ENCODE measurements around the gene EML4. TPM values are rescaled to one million over a fixed set of nuclear protein-coding genes. Genes with fewer than 3 reads are reported as not detected.

EML4 gene
- total RNA-seq, 1 donor from 2014 or later, result 32.9 TPM

GRCh38 chr2:42219160-42219559 is 50.0 kb downstream of the EML4 start:
- Histone ChIP-seq H3K27ac (ENCODE audit: low read depth, low read length) (no peak overlapping the region), H3K9ac (ENCODE audit: low read depth in 1 of 3, low read length in 3 of 3) (no peak overlapping the region), H3K9me3 (ENCODE audit: control insufficient read depth in 3 of 3, low read length in 3 of 3) (no peaks in the 10 kb centered on the region), H3K4me1 (ENCODE audit: control insufficient read depth in 3 of 3, insufficient read depth in 3 of 3, low read length in 3 of 3) (no peaks in the 10 kb centered on the region), H3K27me3 (ENCODE audit: control insufficient read depth in 3 of 3, insufficient read depth in 3 of 3, low read length in 3 of 3) (no peaks in the 10 kb centered on the region), H3K36me3 (ENCODE audit: control insufficient read depth in 3 of 3, insufficient read depth in 3 of 3, low read length in 3 of 3) (no peaks in the 10 kb centered on the region), H3K4me3 (ENCODE audit: low read length in 3 of 3) (no peak overlapping the region)

GRCh38 chr2:42220566-42220965 is 51.4 kb downstream of the EML4 start:
- Histone ChIP-seq H3K27ac (ENCODE audit: low read depth, low read length) (no peak overlapping the region), H3K9ac (ENCODE audit: low read depth in 1 of 3, low read length in 3 of 3) (no peak overlapping the region), H3K4me1 (ENCODE audit: control insufficient read depth in 3 of 3, insufficient read depth in 3 of 3, low read length in 3 of 3) (no peaks in the 10 kb centered on the region), H3K36me3 (ENCODE audit: control insufficient read depth in 3 of 3, insufficient read depth in 3 of 3, low read length in 3 of 3) (no peaks in the 10 kb centered on the region), H3K9me3 (ENCODE audit: control insufficient read depth in 3 of 3, low read length in 3 of 3) (no peaks in the 10 kb centered on the region), H3K4me3 (ENCODE audit: low read length in 3 of 3) (no peak overlapping the region), H3K27me3 (ENCODE audit: control insufficient read depth in 3 of 3, insufficient read depth in 3 of 3, low read length in 3 of 3) (no peaks in the 10 kb centered on the region)

- H3K36me3 ChIP-seq (ENCODE audit: control insufficient read depth in 3 of 3, insufficient read depth in 3 of 3, low read length in 3 of 3), result no peaks in the 10 kb centered on the region
- no peaks in the 10 kb centered on the region for H3K4me1 ChIP-seq (ENCODE audit: control insufficient read depth in 3 of 3, insufficient read depth in 3 of 3, low read length in 3 of 3)
- H3K4me3 ChIP-seq (ENCODE audit: low read length in 3 of 3), result no peak overlapping the region
- H3K9ac ChIP-seq (ENCODE audit: low read depth in 1 of 3, low read length in 3 of 3), result no peak overlapping the region
- no peak overlapping the region for H3K27ac ChIP-seq (ENCODE audit: low read depth, low read length)
- no peaks in the 10 kb centered on the region for H3K9me3 ChIP-seq (ENCODE audit: control insufficient read depth in 3 of 3, low read length in 3 of 3)
- H3K27me3 ChIP-seq (ENCODE audit: control insufficient read depth in 3 of 3, insufficient read depth in 3 of 3, low read length in 3 of 3), result no peaks in the 10 kb centered on the region
Observed at GRCh38 chr2:42223067-42223854, 54.1 kb downstream of the EML4 start.

GRCh38 chr2:42223855-42224268 is 54.7 kb downstream of the EML4 start:
- no peak overlapping the region for H3K27ac ChIP-seq (ENCODE audit: low read depth, low read length)
- no peak overlapping the region for H3K4me3 ChIP-seq (ENCODE audit: low read length in 3 of 3)
- no peaks in the 10 kb centered on the region for H3K36me3 ChIP-seq (ENCODE audit: control insufficient read depth in 3 of 3, insufficient read depth in 3 of 3, low read length in 3 of 3)
- H3K9ac ChIP-seq (ENCODE audit: low read depth in 1 of 3, low read length in 3 of 3), result no peak overlapping the region
- no peaks in the 10 kb centered on the region for H3K27me3 ChIP-seq (ENCODE audit: control insufficient read depth in 3 of 3, insufficient read depth in 3 of 3, low read length in 3 of 3)
- no peaks in the 10 kb centered on the region for H3K4me1 ChIP-seq (ENCODE audit: control insufficient read depth in 3 of 3, insufficient read depth in 3 of 3, low read length in 3 of 3)
- no peaks in the 10 kb centered on the region for H3K9me3 ChIP-seq (ENCODE audit: control insufficient read depth in 3 of 3, low read length in 3 of 3)

- H3K4me1 ChIP-seq (ENCODE audit: control insufficient read depth in 3 of 3, insufficient read depth in 3 of 3, low read length in 3 of 3), result no peaks in the 10 kb centered on the region
- H3K9me3 ChIP-seq (ENCODE audit: control insufficient read depth in 3 of 3, low read length in 3 of 3), result no peaks in the 10 kb centered on the region
- no peak overlapping the region for H3K27ac ChIP-seq (ENCODE audit: low read depth, low read length)
- H3K9ac ChIP-seq (ENCODE audit: low read depth in 1 of 3, low read length in 3 of 3), result no peak overlapping the region
- H3K4me3 ChIP-seq (ENCODE audit: low read length in 3 of 3), result no peak overlapping the region
- H3K36me3 ChIP-seq (ENCODE audit: control insufficient read depth in 3 of 3, insufficient read depth in 3 of 3, low read length in 3 of 3), result no peaks in the 10 kb centered on the region
- H3K27me3 ChIP-seq (ENCODE audit: control insufficient read depth in 3 of 3, insufficient read depth in 3 of 3, low read length in 3 of 3), result no peaks in the 10 kb centered on the region
Observed at GRCh38 chr2:42224422-42225067, 55.4 kb downstream of the EML4 start.

GRCh38 chr2:42225573-42225972 is 56.4 kb downstream of the EML4 start:
- no peak overlapping the region for H3K27ac ChIP-seq (ENCODE audit: low read depth, low read length)
- H3K9ac ChIP-seq (ENCODE audit: low read depth in 1 of 3, low read length in 3 of 3), result no peak overlapping the region
- no peaks in the 10 kb centered on the region for H3K4me1 ChIP-seq (ENCODE audit: control insufficient read depth in 3 of 3, insufficient read depth in 3 of 3, low read length in 3 of 3)
- no peaks in the 10 kb centered on the region for H3K27me3 ChIP-seq (ENCODE audit: control insufficient read depth in 3 of 3, insufficient read depth in 3 of 3, low read length in 3 of 3)
- H3K36me3 ChIP-seq (ENCODE audit: control insufficient read depth in 3 of 3, insufficient read depth in 3 of 3, low read length in 3 of 3), result no peaks in the 10 kb centered on the region
- H3K9me3 ChIP-seq (ENCODE audit: control insufficient read depth in 3 of 3, low read length in 3 of 3), result no peaks in the 10 kb centered on the region
- H3K4me3 ChIP-seq (ENCODE audit: low read length in 3 of 3), result no peak overlapping the region

GRCh38 chr2:42227491-42227890 is 58.3 kb downstream of the EML4 start:
- H3K36me3 ChIP-seq (ENCODE audit: control insufficient read depth in 3 of 3, insufficient read depth in 3 of 3, low read length in 3 of 3), result no peaks in the 10 kb centered on the region
- no peak overlapping the region for H3K27ac ChIP-seq (ENCODE audit: low read depth, low read length)
- no peaks in the 10 kb centered on the region for H3K9me3 ChIP-seq (ENCODE audit: control insufficient read depth in 3 of 3, low read length in 3 of 3)
- no peaks in the 10 kb centered on the region for H3K4me1 ChIP-seq (ENCODE audit: control insufficient read depth in 3 of 3, insufficient read depth in 3 of 3, low read length in 3 of 3)
- H3K27me3 ChIP-seq (ENCODE audit: control insufficient read depth in 3 of 3, insufficient read depth in 3 of 3, low read length in 3 of 3), result no peaks in the 10 kb centered on the region
- H3K9ac ChIP-seq (ENCODE audit: low read depth in 1 of 3, low read length in 3 of 3), result no peak overlapping the region
- H3K4me3 ChIP-seq (ENCODE audit: low read length in 3 of 3), result no peak overlapping the region

GRCh38 chr2:42228101-42228500 is 58.9 kb downstream of the EML4 start:
- no peak overlapping the region for H3K4me3 ChIP-seq (ENCODE audit: low read length in 3 of 3)
- H3K9ac ChIP-seq (ENCODE audit: low read depth in 1 of 3, low read length in 3 of 3), result no peak overlapping the region
- H3K27me3 ChIP-seq (ENCODE audit: control insufficient read depth in 3 of 3, insufficient read depth in 3 of 3, low read length in 3 of 3), result no peaks in the 10 kb centered on the region
- no peaks in the 10 kb centered on the region for H3K36me3 ChIP-seq (ENCODE audit: control insufficient read depth in 3 of 3, insufficient read depth in 3 of 3, low read length in 3 of 3)
- H3K4me1 ChIP-seq (ENCODE audit: control insufficient read depth in 3 of 3, insufficient read depth in 3 of 3, low read length in 3 of 3), result no peaks in the 10 kb centered on the region
- no peak overlapping the region for H3K27ac ChIP-seq (ENCODE audit: low read depth, low read length)
- H3K9me3 ChIP-seq (ENCODE audit: control insufficient read depth in 3 of 3, low read length in 3 of 3), result no peaks in the 10 kb centered on the region

- Histone ChIP-seq H3K9me3 (ENCODE audit: control insufficient read depth in 3 of 3, low read length in 3 of 3) (no peaks in the 10 kb centered on the region), H3K27ac (ENCODE audit: low read depth, low read length) (no peak overlapping the region), H3K27me3 (ENCODE audit: control insufficient read depth in 3 of 3, insufficient read depth in 3 of 3, low read length in 3 of 3) (no peaks in the 10 kb centered on the region), H3K36me3 (ENCODE audit: control insufficient read depth in 3 of 3, insufficient read depth in 3 of 3, low read length in 3 of 3) (no peaks in the 10 kb centered on the region), H3K4me3 (ENCODE audit: low read length in 3 of 3) (no peak overlapping the region), H3K4me1 (ENCODE audit: control insufficient read depth in 3 of 3, insufficient read depth in 3 of 3, low read length in 3 of 3) (peaks cover 0 to 3% (median 0%) of the 10 kb centered on the region in 3 donors), H3K9ac (ENCODE audit: low read depth in 1 of 3, low read length in 3 of 3) (no peak overlapping the region)
Observed at GRCh38 chr2:42229949-42230348, 60.8 kb downstream of the EML4 start.

GRCh38 chr2:42230891-42231290 is 61.7 kb downstream of the EML4 start:
- H3K27ac ChIP-seq (ENCODE audit: low read depth, low read length), result no peak overlapping the region
- no peaks in the 10 kb centered on the region for H3K36me3 ChIP-seq (ENCODE audit: control insufficient read depth in 3 of 3, insufficient read depth in 3 of 3, low read length in 3 of 3)
- no peak overlapping the region for H3K9ac ChIP-seq (ENCODE audit: low read depth in 1 of 3, low read length in 3 of 3)
- peaks cover 0 to 3% (median 0%) of the 10 kb centered on the region in 3 donors for H3K4me1 ChIP-seq (ENCODE audit: control insufficient read depth in 3 of 3, insufficient read depth in 3 of 3, low read length in 3 of 3)
- H3K9me3 ChIP-seq (ENCODE audit: control insufficient read depth in 3 of 3, low read length in 3 of 3), result no peaks in the 10 kb centered on the region
- H3K27me3 ChIP-seq (ENCODE audit: control insufficient read depth in 3 of 3, insufficient read depth in 3 of 3, low read length in 3 of 3), result no peaks in the 10 kb centered on the region
- H3K4me3 ChIP-seq (ENCODE audit: low read length in 3 of 3), result no peak overlapping the region
